MM.1S (cell line): ENCODE data around the gene KRTAP2-2.

Experiments
- DNase-seq: peaks from one replicate; pipeline ENCODE4 v3.0.0-alpha.2; 2015
- H2AFZ ChIP-seq: fragments of 300-600 bp; sonication (generic); 2 replicates; pipeline ENCODE4 v1.6.0; 2016; ENCODE audit warnings: antibody characterized with exemption, low read length
- H3F3A ChIP-seq: fragments of 300-600 bp; sonication (generic); 2 replicates; pipeline ENCODE4 v1.6.1; 2016; ENCODE audit warnings: mild to moderate bottlenecking, antibody characterized with exemption, low read length, moderate library complexity, mixed read lengths; ENCODE audit not compliant: insufficient read depth
- H3K27ac ChIP-seq: fragments of 300-600 bp; sonication (generic); 2 replicates; pipeline ENCODE4 v1.5.1; 2016; ENCODE audit warnings: mild to moderate bottlenecking, low read length
- H3K27me3 ChIP-seq: fragments of 300-600 bp; sonication (generic); replicated peaks from 2 replicates; pipeline ENCODE4 v1.6.0; 2016; ENCODE audit warnings: low read length; ENCODE audit not compliant: insufficient read depth
- H3K36me3 ChIP-seq: fragments of 300-600 bp; sonication (generic); replicated peaks from 2 replicates; pipeline ENCODE4 v1.6.1; 2016; ENCODE audit warnings: mild to moderate bottlenecking, low read length, mixed read lengths; ENCODE audit not compliant: insufficient read depth
- H3K4me1 ChIP-seq: fragments of 300-600 bp; sonication (generic); 2 replicates; pipeline ENCODE4 v1.6.1; 2016; ENCODE audit warnings: low read length, mixed read lengths
- H3K4me2 ChIP-seq: fragments of 300-600 bp; sonication (generic); 2 replicates; pipeline ENCODE4 v1.6.0; 2016; ENCODE audit warnings: low read depth, low read length
- H3K4me3 ChIP-seq: fragments of 300-600 bp; sonication (generic); 2 replicates; pipeline ENCODE4 v1.5.1; 2016; ENCODE audit warnings: low read length, mixed read lengths
- H3K79me2 ChIP-seq: fragments of 300-600 bp; sonication (generic); 2 replicates; pipeline ENCODE4 v1.6.1; 2016; ENCODE audit warnings: mixed run types, low read length, mixed read lengths
- H3K9ac ChIP-seq: fragments of 300-600 bp; sonication (generic); 2 replicates; pipeline ENCODE4 v1.6.1; 2016; ENCODE audit warnings: low read length, mixed read lengths
- H3K9me2 ChIP-seq: fragments of 300-600 bp; sonication (generic); replicated peaks from 2 replicates; pipeline ENCODE4 v1.6.1; 2016; ENCODE audit warnings: mild to moderate bottlenecking, low read length, mixed read lengths; ENCODE audit not compliant: insufficient read depth
- H3K9me3 ChIP-seq: fragments of 300-600 bp; sonication (generic); replicated peaks from 2 replicates; pipeline ENCODE4 v1.6.1; 2016; ENCODE audit warnings: mild to moderate bottlenecking, low read length, mixed read lengths; ENCODE audit not compliant: insufficient read depth
- H4K20me1 ChIP-seq: fragments of 300-600 bp; sonication (generic); 2 replicates; pipeline ENCODE4 v1.6.1; 2016; ENCODE audit warnings: mild to moderate bottlenecking, low read length, moderate library complexity, mixed read lengths; ENCODE audit not compliant: insufficient read depth
- EZH2 ChIP-seq: fragments of 300-600 bp; sonication (generic); optimal IDR thresholded peaks from 2 replicates; pipeline ENCODE3; 2017; ENCODE audit warnings: low read depth, mild to moderate bottlenecking, antibody characterized with exemption, low read length, mixed read lengths
- EZH2phosphoT487 ChIP-seq: fragments of 300-600 bp; sonication (generic); IDR thresholded peaks from 2 replicates; pipeline ENCODE4 v1.6.1; 2018; ENCODE audit warnings: antibody characterized with exemption, low read length
- TF ChIP-seq, protein P1 (sequence below): fragments of 300-600 bp; sonication (generic); IDR thresholded peaks from 2 replicates; pipeline ENCODE4 v1.5.1; 2016; ENCODE audit warnings: antibody characterized with exemption, low read length, mixed read lengths

The KRTAP2-2 gene

DNA sequence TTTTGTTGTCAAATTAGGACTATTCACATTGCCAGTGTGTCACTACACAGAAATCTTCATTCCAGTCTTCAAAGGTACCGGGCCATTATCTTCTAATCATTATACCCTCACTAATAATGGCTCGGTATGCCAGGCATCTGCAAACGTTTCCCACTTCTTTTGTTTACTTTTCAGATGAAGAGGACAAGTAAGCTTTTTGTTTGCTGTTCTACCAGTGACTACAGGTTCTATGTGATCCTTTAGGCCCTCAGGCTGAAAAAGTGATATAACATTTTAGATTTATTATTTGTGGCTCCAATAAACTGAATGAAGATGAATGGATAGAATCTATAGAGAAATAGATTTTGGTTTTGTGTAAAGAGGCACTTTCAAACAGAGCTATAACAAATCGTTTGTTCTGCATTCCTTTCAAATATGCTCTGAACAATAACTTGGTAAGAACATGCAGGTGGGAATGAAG, 45.7 kb downstream of the KRTAP2-2 start:
- Histone ChIP-seq H3F3A (no peaks in the 10 kb centered on the region), H3K4me2 (no peak overlapping the region)

GRCh38 chr17:41008811-41009210, 46.2 kb downstream of the KRTAP2-2 start, which contains the start of gene KRTAP3-1:
Gene KRTAP3-1, minus strand, starts transcription at chr17:41009128. Its CDS starts 54 bp downstream, at chr17:41009074.
- Histone ChIP-seq H3K27me3 (no peaks in the 10 kb centered on the region), H3K4me1 (no peaks in the 10 kb centered on the region), H3K36me3 (no peaks in the 10 kb centered on the region), H3K9ac (no peak within 1 kb of the TSS), H3K79me2 (no peaks in the 10 kb centered on the region), H4K20me1 (no peaks in the 10 kb centered on the region), H2AFZ (no peak within 1 kb of the TSS), H3K4me3 (no peak within 1 kb of the TSS), H3K4me2 (no peak within 1 kb of the TSS), H3K9me3 (no peaks in the 10 kb centered on the region), H3K27ac (no peak within 1 kb of the TSS), H3K9me2 (no peaks in the 10 kb centered on the region; the same call in 1 of the 2 replicates), H3F3A (no peaks in the 10 kb centered on the region)
- no peak for DNase-seq
- no peak for TF ChIP-seq EZH2phosphoT487
- TF ChIP-seq EZH2: no peak
- TF ChIP-seq, protein P1, sequence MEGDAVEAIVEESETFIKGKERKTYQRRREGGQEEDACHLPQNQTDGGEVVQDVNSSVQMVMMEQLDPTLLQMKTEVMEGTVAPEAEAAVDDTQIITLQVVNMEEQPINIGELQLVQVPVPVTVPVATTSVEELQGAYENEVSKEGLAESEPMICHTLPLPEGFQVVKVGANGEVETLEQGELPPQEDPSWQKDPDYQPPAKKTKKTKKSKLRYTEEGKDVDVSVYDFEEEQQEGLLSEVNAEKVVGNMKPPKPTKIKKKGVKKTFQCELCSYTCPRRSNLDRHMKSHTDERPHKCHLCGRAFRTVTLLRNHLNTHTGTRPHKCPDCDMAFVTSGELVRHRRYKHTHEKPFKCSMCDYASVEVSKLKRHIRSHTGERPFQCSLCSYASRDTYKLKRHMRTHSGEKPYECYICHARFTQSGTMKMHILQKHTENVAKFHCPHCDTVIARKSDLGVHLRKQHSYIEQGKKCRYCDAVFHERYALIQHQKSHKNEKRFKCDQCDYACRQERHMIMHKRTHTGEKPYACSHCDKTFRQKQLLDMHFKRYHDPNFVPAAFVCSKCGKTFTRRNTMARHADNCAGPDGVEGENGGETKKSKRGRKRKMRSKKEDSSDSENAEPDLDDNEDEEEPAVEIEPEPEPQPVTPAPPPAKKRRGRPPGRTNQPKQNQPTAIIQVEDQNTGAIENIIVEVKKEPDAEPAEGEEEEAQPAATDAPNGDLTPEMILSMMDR: no peak

More for the DNA sequence above, 45.7 kb downstream of the KRTAP2-2 start:
- TF ChIP-seq EZH2phosphoT487: no peak
- TF ChIP-seq, protein P1: no peak
- no peak for TF ChIP-seq EZH2
- no peaks in the 10 kb centered on the region for H3K27me3 ChIP-seq
- no peak overlapping the region for H3K4me3 ChIP-seq
- no peaks in the 10 kb centered on the region; the same call in 1 of the 2 replicates for H3K9me2 ChIP-seq
- H3K9ac ChIP-seq: no peak overlapping the region
- H3K4me1 ChIP-seq: no peaks in the 10 kb centered on the region
- H3K36me3 ChIP-seq: no peaks in the 10 kb centered on the region
- no peak overlapping the region for H3K27ac ChIP-seq
- H4K20me1 ChIP-seq: no peaks in the 10 kb centered on the region
- no peaks in the 10 kb centered on the region for H3K79me2 ChIP-seq
- no peak for DNase-seq
- H3K9me3 ChIP-seq: no peaks in the 10 kb centered on the region
- H2AFZ ChIP-seq: no peak overlapping the region
